Measurements from ENCODE around the gene ARL4A. TPM values are rescaled to one million over a fixed set of nuclear protein-coding genes. Genes with fewer than 3 reads are reported as not detected.

Gene ARL4A
- total RNA-seq, 1 experiment from 2014 or later: 39.4 TPM

DNA sequence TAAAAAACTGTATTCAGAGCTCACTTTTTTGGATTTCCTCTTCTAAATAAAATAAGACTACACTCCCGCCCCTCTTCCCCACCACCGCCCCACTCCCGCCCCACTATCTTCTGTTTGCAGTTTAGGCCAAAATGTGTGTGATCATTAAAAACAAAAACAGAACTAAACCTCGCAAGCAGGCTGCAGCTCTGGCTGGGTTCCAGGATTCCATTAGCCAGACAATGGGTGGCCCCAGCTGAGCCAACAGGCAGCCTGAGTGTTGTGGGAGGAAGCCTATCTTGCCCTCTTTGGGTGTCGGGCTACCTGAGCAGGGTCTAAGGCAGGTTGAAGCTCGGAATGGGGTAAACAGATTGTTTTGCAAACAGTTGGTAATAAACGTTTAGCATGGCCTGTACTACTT lies 41.7 kb downstream of the ARL4A start:
- no CpG with 5 or more reads among the region's 7 CpGs for WGBS (ENCODE audit: extremely low coverage, insufficient read length, low lambda C conversion rate)

More for the DNA sequence above, 41.7 kb downstream of the ARL4A start:
- Mint-ChIP-seq H3K36me3 (ENCODE audit: insufficient read depth in 1 of 3, low read depth in 3 of 3) (no peaks in the 10 kb centered on the region), H3K4me1 (peaks cover 36 to 37% of the 10 kb centered on the region in 2 experiments), H3K9me3 (no peaks in the 10 kb centered on the region), H3K4me3 (no peak overlapping the region), H3K27me3 (ENCODE audit: low read depth) (no peaks in the 10 kb centered on the region), H3K27ac (peak overlapping the region; percentile 89 to 99 (median 97))
- no peaks in the 10 kb centered on the region for H3K79me2 ChIP-seq (ENCODE audit: insufficient read depth, low read length)
- H4K5ac ChIP-seq (ENCODE audit: insufficient read length, low read depth, low read length): no peak overlapping the region
- no peak overlapping the region for H3K14ac ChIP-seq (ENCODE audit: insufficient read depth, low read length)
- no peak for TF ChIP-seq CTCF (conservative IDR thresholded peaks at IDR 0.05)
- H3K4ac ChIP-seq (ENCODE audit: low read depth, low read length): no peak overlapping the region
- H3K27ac ChIP-seq (ENCODE audit: insufficient read length, low read depth, low read length): no peak overlapping the region
- no peaks in the 10 kb centered on the region for H3K79me1 ChIP-seq (ENCODE audit: insufficient read depth, low read depth, low read length, poor library complexity, severe bottlenecking)
- H3K18ac ChIP-seq (ENCODE audit: insufficient read length, low read depth, low read length): no peak overlapping the region
- H2BK12ac ChIP-seq (ENCODE audit: insufficient read length, low read depth, low read length): no peak overlapping the region
- H2BK120ac ChIP-seq (ENCODE audit: low read depth, low read length, poor library complexity, severe bottlenecking): no peak overlapping the region
- H3K23ac ChIP-seq (ENCODE audit: insufficient read length, low read depth, low read length): no peak overlapping the region
- no peaks in the 10 kb centered on the region for H3K9me3 ChIP-seq (ENCODE audit: control insufficient read depth, low read depth, low read length)
- H2AFZ ChIP-seq (ENCODE audit: low read length): no peak overlapping the region
- peak; percentile 79 for DNase-seq
- no peak overlapping the region for H4K91ac ChIP-seq (ENCODE audit: insufficient read length, low read depth, low read length)
- no peak overlapping the region for H2AK5ac ChIP-seq (ENCODE audit: insufficient read length, low read length)
- H3K4me2 ChIP-seq (ENCODE audit: insufficient read depth, insufficient read length, low read length): no peak overlapping the region
- H3K23me2 ChIP-seq (ENCODE audit: insufficient read length, low read depth, low read length, poor library complexity, severe bottlenecking): no peaks in the 10 kb centered on the region
- no peak overlapping the region for H4K8ac ChIP-seq (replicated peaks; ENCODE audit: insufficient read length, low read depth, low read length)
- no peak overlapping the region for H2BK5ac ChIP-seq (ENCODE audit: insufficient read length, low read length)
- H3K4me1 ChIP-seq (ENCODE audit: insufficient read depth, low read length): no peaks in the 10 kb centered on the region; the same call in 1 of the 2 replicates
- H2BK20ac ChIP-seq (ENCODE audit: low read depth, low read length, poor library complexity, severe bottlenecking): no peak overlapping the region
- no peaks in the 10 kb centered on the region for H4K20me1 ChIP-seq (ENCODE audit: control insufficient read depth, insufficient read depth, insufficient read length)
- H3K9ac ChIP-seq (ENCODE audit: extremely low read depth, insufficient read length, low read length): no peak overlapping the region
- no peak overlapping the region for H3T11ph ChIP-seq (ENCODE audit: low read length)
- no peak overlapping the region for H3K56ac ChIP-seq (ENCODE audit: insufficient read length, low read depth, low read length)
- no peak overlapping the region for H2BK15ac ChIP-seq (ENCODE audit: low read depth, low read length)
- H3K27me3 ChIP-seq (ENCODE audit: insufficient read depth, low read length): no peaks in the 10 kb centered on the region

Measured in H9 (cell line).